ENCODE measurements around the gene CDKL5. TPM values are rescaled to one million over a fixed set of nuclear protein-coding genes. Genes with fewer than 3 reads are reported as not detected.

CDKL5 gene
- total RNA-seq, 2 experiments from 2014 or later, result 1.1 to 1.5 TPM

- Mint-ChIP-seq H3K4me1 (ENCODE audit: low read depth) (no peaks in the 10 kb centered on the region), H3K9me3 (no peaks in the 10 kb centered on the region), H3K36me3 (ENCODE audit: low read depth) (no peaks in the 10 kb centered on the region), H3K4me3 (no peak overlapping the region), H3K27ac (no peak overlapping the region), H3K27me3 (no peaks in the 10 kb centered on the region)
- intact Hi-C loops (cut with micrococcal nuclease), result no loop called here
- ChIA-PET POLR2A (no interaction called here), CTCF (no interaction called here)
- TF ChIP-seq CTCF (IDR thresholded peaks at IDR 0.05), result no peak
- ATAC-seq (no peak), DNase-seq (no peak)
These were observed 149.2 kb downstream of the CDKL5 start for GRCh38 chrX:18574591-18574990.

- no peaks in the 10 kb centered on the region for H3K4me1 Mint-ChIP-seq (ENCODE audit: low read depth)
- ATAC-seq (no peak), DNase-seq (no peak)
- H3K9me3 Mint-ChIP-seq, result no peaks in the 10 kb centered on the region
- no peak overlapping the region for H3K4me3 Mint-ChIP-seq
- no peaks in the 10 kb centered on the region for H3K36me3 Mint-ChIP-seq (ENCODE audit: low read depth)
- no peak overlapping the region for H3K27ac Mint-ChIP-seq
- no peak for TF ChIP-seq CTCF (IDR thresholded peaks at IDR 0.05)
- no peaks in the 10 kb centered on the region for H3K27me3 Mint-ChIP-seq
- ChIA-PET CTCF (no interaction called here), POLR2A (no interaction called here)
- intact Hi-C loops (cut with micrococcal nuclease), result no loop called here
These were observed 150.3 kb downstream of the CDKL5 start for GRCh38 chrX:18575744-18576143.

GRCh38 chrX:18577400-18577799 is 152.0 kb downstream of the CDKL5 start:
- TF ChIP-seq CTCF (IDR thresholded peaks at IDR 0.05), result no peak
- ATAC-seq (no peak), DNase-seq (no peak)
- POLR2A ChIA-PET, result interaction anchor here (0.5 kb wide), 1 partner anchor 180 kb away, joined by 3 read pairs; no protein-coding TSS in a partner anchor
- Mint-ChIP-seq H3K36me3 (ENCODE audit: low read depth) (no peaks in the 10 kb centered on the region), H3K9me3 (no peaks in the 10 kb centered on the region), H3K4me1 (ENCODE audit: low read depth) (no peaks in the 10 kb centered on the region), H3K27me3 (no peaks in the 10 kb centered on the region), H3K4me3 (no peak overlapping the region), H3K27ac (no peak overlapping the region)
- intact Hi-C loops (cut with micrococcal nuclease), result no loop called here
- CTCF ChIA-PET, result no interaction called here

- H3K36me3 Mint-ChIP-seq (ENCODE audit: low read depth), result no peaks in the 10 kb centered on the region
- ChIA-PET CTCF (no interaction called here), POLR2A (no interaction called here)
- DNase-seq (no peak), ATAC-seq (no peak)
- no peak for TF ChIP-seq CTCF (IDR thresholded peaks at IDR 0.05)
- no peaks in the 10 kb centered on the region for H3K4me1 Mint-ChIP-seq (ENCODE audit: low read depth)
- H3K27ac Mint-ChIP-seq, result no peak overlapping the region
- no peaks in the 10 kb centered on the region for H3K27me3 Mint-ChIP-seq
- H3K9me3 Mint-ChIP-seq, result no peaks in the 10 kb centered on the region
- no peak overlapping the region for H3K4me3 Mint-ChIP-seq
- intact Hi-C loops (cut with micrococcal nuclease), result no loop called here
These were observed 153.1 kb downstream of the CDKL5 start for GRCh38 chrX:18578546-18578945.

GRCh38 chrX:18579495-18579894 is 154.1 kb downstream of the CDKL5 start:
- no peak for ATAC-seq
- no peak for TF ChIP-seq CTCF (IDR thresholded peaks at IDR 0.05)
- ChIA-PET POLR2A (no interaction called here), CTCF (no interaction called here)
- Mint-ChIP-seq H3K36me3 (ENCODE audit: low read depth) (no peaks in the 10 kb centered on the region), H3K4me1 (ENCODE audit: low read depth) (no peaks in the 10 kb centered on the region), H3K27me3 (no peaks in the 10 kb centered on the region), H3K9me3 (no peaks in the 10 kb centered on the region), H3K4me3 (no peak overlapping the region), H3K27ac (no peak overlapping the region)
- no peak for DNase-seq
- intact Hi-C loops (cut with micrococcal nuclease), result no loop called here
